Stimulated activated naive CD4-positive, alpha-beta T cell (primary cell): ENCODE results near the gene MAPK12.

Experiments
- DNase-seq, 6 experiments: peaks; one replicate each; lab custom pipeline; 2025; lab: John Stamatoyannopoulos, UW

MAPK12 gene

DNA sequence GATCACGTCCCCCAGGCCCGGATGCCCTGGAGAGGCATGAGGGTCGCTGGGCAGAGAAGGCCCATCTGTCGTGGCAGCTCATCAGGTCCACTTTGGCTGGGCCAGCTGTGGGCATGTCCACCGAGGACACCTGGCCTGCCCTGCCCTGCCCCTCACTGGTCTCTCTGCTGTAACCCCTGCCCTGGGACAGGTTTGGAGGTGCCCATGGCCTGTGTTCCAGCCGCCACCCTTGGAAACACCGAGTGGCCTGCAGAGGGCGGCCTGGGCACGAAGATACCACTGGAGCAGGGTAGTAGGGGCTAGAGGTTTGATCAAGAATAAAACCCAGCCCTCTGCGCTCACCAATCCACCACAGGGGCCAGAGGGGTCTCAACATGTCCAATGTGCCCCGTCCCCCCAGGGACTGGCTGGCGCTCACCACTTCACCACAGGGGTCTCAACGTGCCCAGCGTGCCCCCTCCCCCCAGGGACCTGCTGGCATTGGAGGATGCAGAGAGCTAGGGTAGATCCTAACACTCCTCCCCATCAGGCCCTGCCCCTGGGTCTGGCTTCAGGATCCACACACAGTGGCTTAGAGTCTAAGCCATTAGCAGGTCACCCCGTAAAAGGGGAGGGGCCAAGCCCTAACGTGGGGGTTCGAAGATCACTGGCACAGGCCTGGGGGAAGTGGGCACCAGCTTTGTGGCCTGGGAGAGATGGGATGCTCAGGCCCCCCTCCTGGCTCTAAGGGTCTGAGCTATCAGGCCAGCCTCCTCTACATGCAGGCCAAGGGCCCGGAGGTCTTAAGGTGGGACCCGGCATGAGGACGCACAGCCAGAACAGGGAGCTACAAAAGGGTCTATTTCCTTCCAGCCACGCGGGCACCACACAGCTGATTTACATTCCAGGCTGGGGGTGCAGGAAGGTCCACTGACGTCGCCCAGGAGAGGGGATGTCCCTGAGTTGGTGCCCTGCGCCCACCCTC lies 9.1 kb downstream of the MAPK12 start:
- DNase-seq: peak; percentile 43 to 69 (median 52)

DNA sequence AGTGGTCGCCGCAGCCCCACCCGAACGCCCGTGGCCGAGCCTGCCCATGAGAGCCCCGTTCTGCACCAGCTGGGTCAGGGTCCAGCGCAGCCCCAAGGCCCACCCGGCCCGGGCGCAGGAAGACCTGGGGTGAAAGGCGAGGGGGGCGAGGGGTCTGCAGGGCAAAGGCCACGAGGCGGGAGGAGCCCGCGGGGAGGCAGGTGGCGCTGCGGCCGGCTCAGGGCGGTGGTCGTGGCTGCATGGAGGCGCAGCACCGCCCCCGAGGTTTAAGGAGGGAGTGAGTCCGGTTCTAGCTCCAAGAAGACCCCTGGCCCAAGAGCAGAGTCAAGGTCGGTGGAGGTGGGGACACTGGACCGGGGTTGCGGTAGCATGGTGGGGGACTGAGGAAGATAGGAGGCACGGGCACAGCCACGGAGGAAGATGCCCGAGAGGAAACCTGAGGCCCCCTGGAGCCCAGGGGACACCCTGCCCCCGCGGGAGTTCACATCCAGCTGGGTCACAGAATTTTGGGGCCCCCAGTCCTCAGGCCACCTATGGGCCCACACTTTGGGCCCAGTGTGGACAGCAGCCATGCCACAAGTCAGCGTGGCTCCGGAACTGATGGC lies 9.9 kb downstream of the MAPK12 start:
- peak in 3 of 6 experiments; percentile 33 to 67 (median 56) for DNase-seq

GRCh38 chr22:50250555-50251476 lies 10.7 kb downstream of the MAPK12 start, which contains the start of gene HDAC10:
HDAC10 (minus strand) TSS chr22:50251265; CDS start chr22:50251032, 233 bp downstream.
- peak; percentile 56 to 77 (median 72) for DNase-seq

GRCh38 chr22:50250249-50250554 lies 11.3 kb downstream of the MAPK12 start:
- no peak for DNase-seq

- DNase-seq: no peak
Measured at GRCh38 chr22:50249341-50250248, 11.9 kb downstream of the MAPK12 start.

- no peak for DNase-seq
Measured at GRCh38 chr22:50248196-50249081, 13.0 kb downstream of the MAPK12 start.

- peak in 2 of 6 experiments; percentile 16 to 33 for DNase-seq
Measured at GRCh38 chr22:50247748-50248147, 13.7 kb downstream of the MAPK12 start.

- no peak for DNase-seq
Measured at GRCh38 chr22:50246242-50247175, 15.0 kb downstream of the MAPK12 start.

DNA sequence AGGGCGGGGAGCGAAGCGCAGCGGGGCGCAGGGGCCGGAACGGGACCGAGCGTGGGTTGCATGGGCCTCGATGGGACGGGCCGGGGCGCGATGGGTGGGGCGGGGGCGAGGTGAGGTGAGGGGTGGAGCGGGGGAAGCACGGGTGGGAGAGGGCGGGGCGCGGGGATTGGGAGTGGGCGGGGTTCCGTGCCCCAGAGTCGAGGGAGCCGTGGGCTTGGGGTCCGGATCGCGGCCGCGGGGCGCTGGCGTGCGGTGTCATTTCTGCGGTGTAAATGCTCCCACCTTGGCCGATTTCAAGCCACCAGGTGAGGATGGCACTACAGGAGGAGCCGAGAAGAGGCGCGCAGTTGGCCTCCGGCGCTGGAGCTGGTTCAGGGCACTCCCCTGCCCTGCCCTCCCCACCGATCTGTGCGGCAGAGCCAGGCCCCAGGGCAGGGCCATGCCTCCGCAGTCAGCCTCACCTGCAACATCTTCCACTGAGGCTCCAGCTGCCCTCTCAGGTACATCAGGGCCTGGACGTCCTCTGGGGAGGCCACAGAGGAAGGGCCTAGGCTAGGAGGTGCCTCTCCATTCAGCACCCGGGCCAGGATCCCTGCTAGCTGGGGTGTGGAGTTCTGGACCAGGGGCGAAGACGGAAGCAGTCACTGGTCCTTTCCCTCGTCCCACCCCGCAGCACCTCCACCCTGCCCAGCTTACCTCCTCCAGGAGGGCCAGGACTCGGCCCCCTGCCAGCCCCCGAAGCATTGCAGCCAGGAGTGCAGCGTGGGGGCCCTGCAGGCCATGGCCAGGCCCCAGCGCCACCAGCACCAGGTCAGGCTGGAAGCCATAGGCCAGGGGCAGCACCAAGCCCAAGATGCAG lies 16.0 kb downstream of the MAPK12 start:
- DNase-seq: peak in 2 of 6 experiments; percentile 75 to 82

DNA sequence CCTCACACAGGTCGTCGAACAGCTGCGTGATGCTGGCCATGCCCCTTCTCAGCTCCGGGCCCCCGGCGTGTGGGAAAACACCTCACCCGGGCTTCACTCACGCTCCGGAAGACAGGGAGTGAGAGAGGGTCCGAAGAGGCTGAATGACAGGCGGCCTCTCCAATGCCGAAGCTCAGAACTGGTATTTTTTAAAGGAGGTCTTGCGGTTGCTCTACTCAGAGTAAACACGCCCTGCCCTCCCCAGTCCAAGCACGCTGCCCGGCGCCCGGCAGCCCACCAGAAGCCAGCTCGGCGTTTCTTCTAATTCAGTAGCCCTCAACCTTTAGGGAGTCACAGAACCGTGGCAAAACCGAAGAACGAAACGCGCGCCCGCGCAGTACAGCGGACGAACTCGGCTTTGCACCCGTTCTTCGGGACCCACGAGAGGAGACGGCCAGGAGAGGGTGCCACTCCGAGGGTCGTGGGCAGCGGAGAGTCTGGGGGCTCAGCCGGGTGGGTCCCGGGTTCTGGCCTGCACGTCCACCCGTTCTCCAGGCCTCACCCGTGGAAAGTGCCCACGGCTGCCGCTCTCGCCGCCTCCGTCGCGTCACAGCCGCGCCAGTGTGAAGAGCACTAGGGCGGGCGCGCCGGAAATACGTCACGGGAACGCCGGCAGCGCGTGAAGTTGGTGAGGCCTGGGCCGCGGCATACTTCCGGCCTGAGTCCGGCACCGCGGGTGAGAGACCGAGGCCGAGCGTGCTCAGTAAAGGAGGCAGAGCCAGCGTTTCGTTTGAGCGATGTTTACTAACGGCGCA lies 16.9 kb downstream of the MAPK12 start, which contains the start of gene TUBGCP6:
TSS of gene TUBGCP6 (minus strand) at position 604 of the 794 bp plus-strand sequence. CDS start at position 40, 564 bp downstream.
- DNase-seq: peak; percentile 82 to 93 (median 88)

DNA sequence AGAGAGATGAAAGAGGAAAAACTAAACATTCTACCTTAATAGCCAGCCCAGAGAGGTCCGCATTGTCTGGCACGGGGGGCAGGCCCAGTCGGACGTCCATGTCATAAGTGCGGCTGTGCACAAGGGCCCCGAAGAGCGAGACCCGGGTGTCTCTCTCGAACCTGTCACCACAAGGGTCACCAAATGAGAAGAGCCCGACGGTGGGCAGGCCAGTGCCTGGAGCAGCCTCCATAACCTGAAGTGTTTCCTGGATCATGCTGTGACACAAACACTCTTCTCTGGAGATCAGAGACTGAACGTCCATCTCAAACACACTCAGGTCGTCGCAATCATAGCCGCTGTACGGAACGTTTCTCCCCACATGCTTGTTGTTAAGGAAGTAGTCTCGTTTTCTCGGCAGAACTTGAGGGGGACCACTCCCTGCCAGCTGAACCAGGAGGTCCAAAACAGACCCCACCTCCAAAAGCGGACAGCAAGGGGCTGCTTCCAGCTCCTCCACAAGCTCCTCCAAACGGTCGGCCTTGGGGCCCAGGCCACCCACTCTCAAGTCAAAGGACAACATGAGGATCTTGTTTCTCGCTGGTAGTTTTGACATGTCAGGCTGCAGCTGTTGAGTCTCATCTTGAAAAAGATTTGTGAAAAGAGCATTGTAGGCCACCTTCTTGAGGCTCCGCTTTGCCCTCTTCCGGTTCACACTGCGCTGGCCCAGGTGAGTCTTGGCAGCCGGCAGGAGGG lies 17.6 kb downstream of the MAPK12 start:
- peak in 1 of 6 experiments; percentile 38 for DNase-seq

GRCh38 chr22:50242406-50242949 lies 19.0 kb downstream of the MAPK12 start:
- no peak for DNase-seq

- no peak for DNase-seq
Measured at GRCh38 chr22:50238755-50239154, 22.7 kb downstream of the MAPK12 start.

GRCh38 chr22:50236731-50237409 lies 24.6 kb downstream of the MAPK12 start:
- DNase-seq: no peak

- no peak for DNase-seq
Measured at GRCh38 chr22:50233223-50233622, 28.3 kb downstream of the MAPK12 start.
